Endothelial cell of umbilical vein (primary cell): ENCODE data around the gene SCN11A.

ENCODE experiments used
- EZH2 ChIP-seq: IDR thresholded peaks from 2 replicates; pipeline ENCODE4 v1.6.1; 2012; ENCODE audit warnings: borderline replicate concordance, low read depth, mild to moderate bottlenecking, moderate library complexity, low read length, inconsistent platforms; ENCODE audit not compliant: severe bottlenecking
- FOS ChIP-seq: IDR thresholded peaks from 2 replicates; pipeline ENCODE4 v1.6.1; 2011; ENCODE audit warnings: mild to moderate bottlenecking, low read length, moderate library complexity, borderline replicate concordance; ENCODE audit not compliant: insufficient read depth
- MYC ChIP-seq: IDR thresholded peaks from one replicate; pipeline ENCODE4 v1.6.1; 2011; ENCODE audit warnings: mild to moderate bottlenecking, low read depth, low read length
- POLR2A ChIP-seq: IDR thresholded peaks from 2 replicates; pipeline ENCODE4 v1.6.1; 2012; ENCODE audit warnings: low read depth, mild to moderate bottlenecking, control low read depth, low read length
- TF ChIP-seq, protein P1 (sequence below), 2 donors: IDR thresholded peaks; 1 replicate in 1 of 2; 2 replicates in 1 of 2; pipeline ENCODE4 v1.5.1; 2011; ENCODE audit warnings: low read length in 2 of 2, mild to moderate bottlenecking in 2 of 2, moderate library complexity in 2 of 2, control low read depth in 1 of 2, inconsistent platforms in 1 of 2, low read depth in 1 of 2; ENCODE audit not compliant: insufficient read depth in 1 of 2; ENCODE audit errors: extremely low read depth in 1 of 2
- TF ChIP-seq, protein P2 (sequence below): IDR thresholded peaks from 2 replicates; pipeline ENCODE4 v1.6.1; 2011; ENCODE audit not compliant: insufficient read depth, insufficient read length

DNA sequence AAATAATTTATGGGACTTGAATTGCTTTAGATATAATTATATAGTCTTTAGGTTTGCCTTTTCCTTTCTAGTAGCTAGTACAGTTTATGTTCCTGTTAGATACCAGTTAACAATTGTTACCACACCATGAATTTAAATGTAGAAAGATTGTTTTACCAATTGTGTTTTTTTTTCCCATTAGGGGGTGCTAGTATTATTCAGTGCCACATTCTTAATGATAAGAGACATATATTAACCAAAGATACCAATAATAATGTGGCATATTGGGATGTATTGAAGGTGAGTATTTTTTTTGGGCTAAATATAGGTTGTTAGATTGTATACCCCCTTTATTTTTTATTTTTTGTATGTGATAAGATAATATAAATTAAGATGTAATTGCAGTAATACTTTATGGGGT is 27.8 kb upstream of the SCN11A start:
- TF ChIP-seq FOS, result no peak
- TF ChIP-seq MYC, result no peak
- TF ChIP-seq, protein P1, sequence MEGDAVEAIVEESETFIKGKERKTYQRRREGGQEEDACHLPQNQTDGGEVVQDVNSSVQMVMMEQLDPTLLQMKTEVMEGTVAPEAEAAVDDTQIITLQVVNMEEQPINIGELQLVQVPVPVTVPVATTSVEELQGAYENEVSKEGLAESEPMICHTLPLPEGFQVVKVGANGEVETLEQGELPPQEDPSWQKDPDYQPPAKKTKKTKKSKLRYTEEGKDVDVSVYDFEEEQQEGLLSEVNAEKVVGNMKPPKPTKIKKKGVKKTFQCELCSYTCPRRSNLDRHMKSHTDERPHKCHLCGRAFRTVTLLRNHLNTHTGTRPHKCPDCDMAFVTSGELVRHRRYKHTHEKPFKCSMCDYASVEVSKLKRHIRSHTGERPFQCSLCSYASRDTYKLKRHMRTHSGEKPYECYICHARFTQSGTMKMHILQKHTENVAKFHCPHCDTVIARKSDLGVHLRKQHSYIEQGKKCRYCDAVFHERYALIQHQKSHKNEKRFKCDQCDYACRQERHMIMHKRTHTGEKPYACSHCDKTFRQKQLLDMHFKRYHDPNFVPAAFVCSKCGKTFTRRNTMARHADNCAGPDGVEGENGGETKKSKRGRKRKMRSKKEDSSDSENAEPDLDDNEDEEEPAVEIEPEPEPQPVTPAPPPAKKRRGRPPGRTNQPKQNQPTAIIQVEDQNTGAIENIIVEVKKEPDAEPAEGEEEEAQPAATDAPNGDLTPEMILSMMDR (IDR thresholded peaks at IDR 0.05; ENCODE audit: extremely low read depth in 1 of 2, insufficient read depth in 1 of 2, low read depth in 1 of 2, low read length in 2 of 2), result no peak
- TF ChIP-seq POLR2A, result no peak
- TF ChIP-seq, protein P2, sequence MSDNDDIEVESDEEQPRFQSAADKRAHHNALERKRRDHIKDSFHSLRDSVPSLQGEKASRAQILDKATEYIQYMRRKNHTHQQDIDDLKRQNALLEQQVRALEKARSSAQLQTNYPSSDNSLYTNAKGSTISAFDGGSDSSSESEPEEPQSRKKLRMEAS, result no peak
- TF ChIP-seq EZH2, result no peak
